ENCODE data around the gene MLXIPL. TPM values are rescaled to one million over a fixed set of nuclear protein-coding genes. Genes with fewer than 3 reads are reported as not detected.
"Not testable (repeated sequence)": the region's sequence is repeated elsewhere in the genome, so short reads cannot be mapped to it uniquely, and the experiment has no call there.

Gene MLXIPL, protein sequence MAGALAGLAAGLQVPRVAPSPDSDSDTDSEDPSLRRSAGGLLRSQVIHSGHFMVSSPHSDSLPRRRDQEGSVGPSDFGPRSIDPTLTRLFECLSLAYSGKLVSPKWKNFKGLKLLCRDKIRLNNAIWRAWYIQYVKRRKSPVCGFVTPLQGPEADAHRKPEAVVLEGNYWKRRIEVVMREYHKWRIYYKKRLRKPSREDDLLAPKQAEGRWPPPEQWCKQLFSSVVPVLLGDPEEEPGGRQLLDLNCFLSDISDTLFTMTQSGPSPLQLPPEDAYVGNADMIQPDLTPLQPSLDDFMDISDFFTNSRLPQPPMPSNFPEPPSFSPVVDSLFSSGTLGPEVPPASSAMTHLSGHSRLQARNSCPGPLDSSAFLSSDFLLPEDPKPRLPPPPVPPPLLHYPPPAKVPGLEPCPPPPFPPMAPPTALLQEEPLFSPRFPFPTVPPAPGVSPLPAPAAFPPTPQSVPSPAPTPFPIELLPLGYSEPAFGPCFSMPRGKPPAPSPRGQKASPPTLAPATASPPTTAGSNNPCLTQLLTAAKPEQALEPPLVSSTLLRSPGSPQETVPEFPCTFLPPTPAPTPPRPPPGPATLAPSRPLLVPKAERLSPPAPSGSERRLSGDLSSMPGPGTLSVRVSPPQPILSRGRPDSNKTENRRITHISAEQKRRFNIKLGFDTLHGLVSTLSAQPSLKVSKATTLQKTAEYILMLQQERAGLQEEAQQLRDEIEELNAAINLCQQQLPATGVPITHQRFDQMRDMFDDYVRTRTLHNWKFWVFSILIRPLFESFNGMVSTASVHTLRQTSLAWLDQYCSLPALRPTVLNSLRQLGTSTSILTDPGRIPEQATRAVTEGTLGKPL
- 0.03 TPM in 1 of 2 replicates, not detected in the other for total RNA-seq (2014; rRNA removed; shearing (Covaris generic))
- polyA plus RNA-seq (2015; cell fraction: cytosol; rRNA removed), result 0.18 TPM in 1 of 2 replicates, not detected in the other
- 5.9 and 6.3 TPM in 2 replicates for polyA plus RNA-seq (2015; cell fraction: nucleus; rRNA removed)

DNA sequence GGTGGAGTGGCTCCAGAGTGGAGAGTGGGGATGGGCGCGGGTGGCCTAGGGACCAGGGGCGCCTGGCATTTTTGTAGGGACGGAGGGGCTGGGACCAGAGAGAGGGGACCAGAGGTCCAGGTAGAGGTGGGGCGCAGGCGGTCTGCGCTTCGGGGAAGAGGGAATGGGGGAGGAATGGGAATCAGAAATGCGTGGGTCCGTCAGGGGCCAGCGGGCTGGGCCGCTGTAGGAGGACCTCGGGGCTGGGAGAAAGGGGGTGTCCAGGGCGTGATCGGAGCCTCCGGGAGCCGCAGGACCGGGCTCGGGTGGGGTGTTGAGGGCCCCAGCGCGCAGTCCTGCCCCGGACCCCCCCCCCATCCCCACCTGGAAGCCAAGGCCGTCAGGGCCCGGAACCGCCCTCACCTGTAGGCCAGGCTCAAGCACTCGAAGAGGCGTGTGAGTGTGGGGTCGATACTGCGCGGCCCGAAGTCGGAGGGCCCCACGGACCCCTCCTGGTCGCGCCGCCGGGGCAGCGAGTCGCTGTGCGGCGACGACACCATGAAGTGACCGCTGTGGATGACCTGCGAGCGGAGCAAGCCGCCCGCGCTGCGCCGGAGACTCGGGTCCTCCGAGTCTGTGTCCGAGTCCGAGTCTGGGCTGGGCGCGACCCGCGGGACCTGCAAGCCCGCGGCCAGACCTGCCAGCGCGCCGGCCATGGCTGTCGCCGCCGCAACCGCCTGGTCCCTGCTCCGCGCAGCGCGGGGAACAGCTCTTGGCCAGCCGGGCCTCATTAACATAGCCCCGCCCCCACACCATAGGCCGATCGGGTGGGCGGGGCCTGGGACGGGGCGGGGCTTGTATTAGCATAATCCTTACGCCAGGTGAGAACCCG, at the start of gene MLXIPL:
TSS of gene MLXIPL (minus strand) at position 725 of the 871 bp plus-strand sequence. CDS start at position 695, 30 bp downstream.
- peak; percentile 66 for DNase-seq (ENCODE audit: low read depth, low spot score)
- in situ Hi-C loops (cut with HindIII; ENCODE audit: low pct_unique_long_range_greater_than_20kb, low sequenced_read_pairs), result no loop called here

GRCh38 chr7:73671857-73672445, 47.6 kb upstream of the MLXIPL start:
- no peak for DNase-seq (ENCODE audit: low read depth, low spot score)
- in situ Hi-C loops (cut with HindIII; ENCODE audit: low pct_unique_long_range_greater_than_20kb, low sequenced_read_pairs), result no loop called here

DNA sequence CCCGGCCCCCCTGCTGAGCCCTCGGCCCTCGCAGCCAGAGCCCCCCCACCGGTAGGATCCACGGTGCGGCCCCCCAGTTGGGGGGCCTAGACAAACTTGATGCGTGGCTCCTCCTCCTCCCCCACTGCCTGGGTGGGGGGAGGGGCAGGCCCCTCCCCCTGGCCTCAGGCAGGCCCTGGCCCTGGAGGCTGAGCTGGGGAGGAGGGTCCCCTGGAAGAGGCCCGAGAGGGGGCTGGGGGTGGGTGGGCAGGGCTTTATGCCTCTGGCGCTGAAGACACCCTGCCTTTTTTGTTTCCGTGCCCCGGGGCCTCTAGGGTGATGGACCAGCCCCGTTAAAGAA, 47.0 kb upstream of the MLXIPL start:
- in situ Hi-C loops (cut with HindIII; ENCODE audit: low pct_unique_long_range_greater_than_20kb, low sequenced_read_pairs), result no loop called here
- DNase-seq (ENCODE audit: low read depth, low spot score), result no peak

DNA sequence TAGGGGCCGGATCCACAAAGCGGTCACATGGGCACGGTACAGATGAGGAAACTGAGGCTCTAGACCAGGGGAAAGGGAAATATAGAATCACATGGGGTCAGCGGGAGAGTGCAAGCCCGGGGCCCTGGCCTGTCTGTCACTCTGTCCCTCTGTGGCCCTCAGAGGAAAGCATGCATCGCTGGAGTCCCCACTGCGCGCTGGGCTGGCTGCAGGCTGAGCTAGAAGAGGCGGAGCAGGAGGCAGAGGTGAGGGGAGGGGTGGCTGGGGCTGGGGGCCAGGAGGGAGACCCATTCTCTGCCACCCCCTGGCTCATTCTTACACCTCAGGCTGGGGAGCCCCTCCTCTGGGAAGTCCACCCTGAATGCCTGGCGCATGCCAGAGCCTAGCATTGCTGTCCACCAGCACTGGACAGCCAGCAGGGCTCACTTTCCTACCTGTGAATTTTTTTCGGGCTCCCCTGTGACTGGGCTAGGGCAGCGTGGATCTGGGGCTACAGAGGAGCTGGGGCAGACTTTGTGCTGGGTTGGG, 45.6 kb upstream of the MLXIPL start:
- in situ Hi-C loops (cut with HindIII; ENCODE audit: low pct_unique_long_range_greater_than_20kb, low sequenced_read_pairs), result no loop called here
- DNase-seq (ENCODE audit: low read depth, low spot score), result no peak

GRCh38 chr7:73669288-73669701, 45.0 kb upstream of the MLXIPL start:
- in situ Hi-C loops (cut with HindIII; ENCODE audit: low pct_unique_long_range_greater_than_20kb, low sequenced_read_pairs), result no loop called here
- DNase-seq (ENCODE audit: low read depth, low spot score), result no peak

GRCh38 chr7:73668886-73669230, 44.5 kb upstream of the MLXIPL start:
- in situ Hi-C loops (cut with HindIII; ENCODE audit: low pct_unique_long_range_greater_than_20kb, low sequenced_read_pairs), result no loop called here
- no peak for DNase-seq (ENCODE audit: low read depth, low spot score)

DNA sequence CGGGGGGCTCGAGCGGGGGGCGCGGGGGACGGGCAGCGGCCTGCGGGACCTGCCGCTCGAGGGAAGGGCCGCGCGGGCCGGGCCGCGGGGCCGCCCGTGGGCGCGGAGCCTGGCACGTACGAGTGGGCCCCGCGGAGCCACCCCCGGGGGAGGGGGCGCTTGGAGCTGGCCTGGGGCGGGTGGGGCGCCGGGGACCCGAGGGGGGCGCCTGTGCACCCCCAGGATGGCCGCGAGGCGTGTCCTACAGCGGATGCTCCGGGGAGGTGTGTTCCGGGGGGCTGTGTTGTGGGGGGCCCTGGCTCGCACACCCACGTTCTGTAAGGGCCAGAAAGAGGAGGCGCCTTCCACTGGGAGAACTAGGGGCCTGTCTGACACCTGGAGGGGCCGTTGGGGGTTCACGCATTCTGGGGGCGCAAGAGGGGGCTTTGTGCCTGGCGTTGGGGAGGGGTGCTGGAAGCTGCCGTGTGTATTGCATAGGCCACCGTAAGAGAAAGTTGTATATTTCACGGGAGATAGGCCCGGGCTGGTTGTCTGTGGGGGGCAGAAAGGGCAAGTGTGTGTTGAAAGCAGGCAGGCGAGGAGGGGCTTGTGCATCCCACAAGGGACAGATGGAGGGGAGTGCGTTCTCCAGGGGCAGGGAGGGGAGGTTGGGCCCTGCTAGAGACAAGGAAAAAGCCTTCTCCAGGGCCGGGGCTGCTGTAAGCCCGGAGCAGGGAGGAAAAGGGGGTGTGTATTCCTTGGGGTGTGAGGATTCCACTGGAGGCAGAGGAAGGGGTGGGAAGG, 44.0 kb upstream of the MLXIPL start:
- no peak for DNase-seq (ENCODE audit: low read depth, low spot score)
- in situ Hi-C loops (cut with HindIII; ENCODE audit: low pct_unique_long_range_greater_than_20kb, low sequenced_read_pairs), result no loop called here

GRCh38 chr7:73667344-73668102, 43.2 kb upstream of the MLXIPL start, which contains the start of gene VPS37D:
Gene VPS37D, plus strand, starts transcription at chr7:73667831. Its CDS starts 128 bp downstream, at chr7:73667959.
- peak; percentile 88 for DNase-seq (ENCODE audit: low read depth, low spot score)
- in situ Hi-C loops (cut with HindIII; ENCODE audit: low pct_unique_long_range_greater_than_20kb, low sequenced_read_pairs), result no loop called here

GRCh38 chr7:73663033-73663432, 38.7 kb upstream of the MLXIPL start:
- in situ Hi-C loops (cut with HindIII; ENCODE audit: low pct_unique_long_range_greater_than_20kb, low sequenced_read_pairs), result no loop called here
- no peak for DNase-seq (ENCODE audit: low read depth, low spot score)

- DNase-seq (ENCODE audit: low read depth, low spot score); in situ Hi-C loops (cut with HindIII; ENCODE audit: low pct_unique_long_range_greater_than_20kb, low sequenced_read_pairs): not testable (repeated sequence)
Measured at GRCh38 chr7:73660594-73660993, 36.3 kb upstream of the MLXIPL start.

DNA sequence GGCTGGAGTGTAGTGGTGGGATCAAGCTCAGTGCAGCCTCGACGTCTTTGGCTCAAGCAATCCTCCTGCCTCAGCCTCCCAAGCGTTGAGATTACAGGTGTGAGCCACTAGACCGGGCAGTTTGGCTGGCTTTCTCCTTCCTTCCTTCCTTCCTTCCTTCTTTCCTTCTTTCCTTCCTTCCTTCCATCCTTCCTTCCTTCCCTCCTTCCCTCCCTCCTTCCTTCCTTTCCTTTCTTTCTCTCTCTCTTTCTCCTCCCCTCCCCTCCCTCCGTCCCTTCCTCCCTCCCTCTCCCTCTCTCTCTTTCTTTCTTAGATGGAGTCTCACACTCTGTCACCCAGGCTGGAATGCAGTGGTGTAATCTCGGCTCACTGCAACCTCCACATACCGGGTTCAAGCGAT, 35.7 kb upstream of the MLXIPL start:
- in situ Hi-C loops (cut with HindIII; ENCODE audit: low pct_unique_long_range_greater_than_20kb, low sequenced_read_pairs), result no loop called here
- DNase-seq (ENCODE audit: low read depth, low spot score), result no peak

DNA sequence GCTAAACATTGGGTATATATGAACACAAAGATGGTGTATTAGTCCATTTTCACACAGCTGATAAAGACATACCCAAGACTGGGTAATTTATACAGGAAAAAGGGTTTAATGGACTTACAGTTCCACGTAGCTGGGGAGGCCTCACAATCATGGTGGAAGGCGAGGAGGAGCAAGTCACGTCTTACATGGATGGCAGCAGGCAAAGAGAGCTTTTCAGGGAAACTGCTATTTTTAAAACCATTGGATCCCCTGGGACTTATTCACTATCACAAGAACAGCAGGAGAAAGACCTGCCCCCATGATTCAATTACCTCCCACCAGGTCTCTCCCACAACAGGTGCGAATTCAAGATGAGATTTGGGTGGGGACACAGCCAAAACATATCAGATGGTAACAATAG, 31.0 kb upstream of the MLXIPL start:
- in situ Hi-C loops (cut with HindIII; ENCODE audit: low pct_unique_long_range_greater_than_20kb, low sequenced_read_pairs); DNase-seq (ENCODE audit: low read depth, low spot score): not testable (repeated sequence)

GRCh38 chr7:73652541-73652949, 28.2 kb upstream of the MLXIPL start:
- DNase-seq (ENCODE audit: low read depth, low spot score), result no peak
- in situ Hi-C loops (cut with HindIII; ENCODE audit: low pct_unique_long_range_greater_than_20kb, low sequenced_read_pairs), result no loop called here

DNA sequence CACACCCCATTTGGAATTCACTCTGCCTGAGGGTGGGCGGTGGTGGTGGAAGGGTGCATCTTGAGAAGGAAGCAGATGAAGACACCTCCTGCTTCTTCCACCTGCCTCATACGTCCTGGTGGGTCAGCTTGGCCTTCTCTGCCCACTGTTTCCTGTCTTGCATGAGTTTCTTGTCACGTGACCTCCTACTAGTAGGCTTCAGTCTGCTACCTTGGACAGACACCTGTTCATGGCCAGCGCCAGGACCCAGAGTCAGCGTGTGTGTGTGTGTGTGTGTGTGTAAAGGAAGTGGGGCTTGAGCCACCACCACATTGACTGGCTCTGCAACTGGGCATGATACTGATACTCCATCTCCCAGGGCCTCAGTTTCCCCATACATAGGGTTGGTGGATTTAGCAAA, 26.2 kb upstream of the MLXIPL start:
- DNase-seq (ENCODE audit: low read depth, low spot score), result no peak
- in situ Hi-C loops (cut with HindIII; ENCODE audit: low pct_unique_long_range_greater_than_20kb, low sequenced_read_pairs), result no loop called here

- no peak for DNase-seq (ENCODE audit: low read depth, low spot score)
- in situ Hi-C loops (cut with HindIII; ENCODE audit: low pct_unique_long_range_greater_than_20kb, low sequenced_read_pairs), result no loop called here
Measured at GRCh38 chr7:73649576-73649975, 25.3 kb upstream of the MLXIPL start.
